Testis (tissue), 3 donors: ENCODE measurements around the gene MYO18B. TPM values are rescaled to one million over a fixed set of nuclear protein-coding genes. Genes with fewer than 3 reads are reported as not detected.

Source experiments
- DNase-seq: peaks from one replicate; pipeline ENCODE4 v3.0.0-alpha.2; 2019
- H3K27ac ChIP-seq, 2 donors: fragments of 200-600 bp; sonication (generic); one replicate each; pipeline ENCODE4 v1.5.1; 2019
- H3K27me3 ChIP-seq: fragments of 200-600 bp; sonication (generic); one replicate; pipeline ENCODE4 v1.5.1; 2019
- H3K36me3 ChIP-seq: fragments of 200-600 bp; sonication (generic); one replicate; pipeline ENCODE4 v1.5.1; 2017; ENCODE audit warnings: low read depth; ENCODE audit errors: missing control alignments
- H3K4me1 ChIP-seq: fragments of 200-600 bp; sonication (generic); one replicate; pipeline ENCODE4 v1.5.1; 2019
- H3K4me3 ChIP-seq, 2 donors: fragments of 200-600 bp; sonication (generic); one replicate each; pipeline ENCODE4 v1.5.1; 2017 to 2019
- H3K9me3 ChIP-seq: fragments of 200-600 bp; sonication (generic); one replicate; pipeline ENCODE4 v1.5.1; 2017
- CTCF ChIP-seq, 3 experiments: fragments of 450-650 bp in 2 of 3; fragments of 200-600 bp in 1 of 3; sonication (generic) in 1 of 3; IDR thresholded peaks; one replicate each; pipeline ENCODE4 v1.5.1; 2016 to 2019; ENCODE audit warnings: antibody characterized with exemption in 3 of 3, mild to moderate bottlenecking in 2 of 3, moderate library complexity in 1 of 3
- POLR2A ChIP-seq: fragments of 450-650 bp; IDR thresholded peaks from one replicate; pipeline ENCODE4 v1.6.1; 2017; ENCODE audit warnings: antibody characterized with exemption, mild to moderate bottlenecking, moderate library complexity
- WGBS, 2 donors: methylation state at CpG; one replicate each; pipeline ENCODE4 v1.1.5; 2018; 5-methylcytosine and 5-hydroxymethylcytosine counted together
- intact Hi-C: fragments of 100-400 bp; cut with DNase I; formaldehyde crosslinking; loops from one replicate; pipeline ENCODE4 v1.15.1; 2023; ENCODE audit warnings: low total_unique reads
- polyA plus RNA-seq: library from polyadenylated mRNA; stranded (reverse); fragments of 350-450 nt; fragmentation: Illumina TruSeq; extraction: RNeasy Lipid Tissue Mini Kit (QIAGEN cat#74804); gene quantifications from one replicate; pipeline ENCODE4 v1.2.3, GENCODE V29; 2014; ENCODE audit warnings: low read depth, low replicate concordance; ENCODE audit not compliant: insufficient read depth
- total RNA-seq, 2 donors: library from RNA; depleted of rRNA; stranded (reverse); fragments of >200 nt; gene quantifications; one replicate each; pipeline ENCODE4 v1.2.3, GENCODE V29; 2016

Gene MYO18B
- total and polyA plus RNA-seq, 3 donors from 2014 or later = 23.6 to 40.3 (median 28.6) TPM

- no peak overlapping the region for H3K27ac ChIP-seq
- no peak overlapping the region for H3K4me3 ChIP-seq
- DNase-seq = no peak
- no peaks in the 10 kb centered on the region for H3K4me1 ChIP-seq
- WGBS, 2 donors = 98 to 100% methylated on average over 2 of the region's 2 CpGs
- TF ChIP-seq POLR2A = no peak
- TF ChIP-seq CTCF (IDR thresholded peaks at IDR 0.05) = no peak
- H3K27me3 ChIP-seq = no peaks in the 10 kb centered on the region
- no peaks in the 10 kb centered on the region for H3K36me3 ChIP-seq
- intact Hi-C loops = no loop called here
- no peaks in the 10 kb centered on the region for H3K9me3 ChIP-seq
Observed at GRCh38 chr22:26047516-26047915, 305.5 kb downstream of the MYO18B start.

DNA sequence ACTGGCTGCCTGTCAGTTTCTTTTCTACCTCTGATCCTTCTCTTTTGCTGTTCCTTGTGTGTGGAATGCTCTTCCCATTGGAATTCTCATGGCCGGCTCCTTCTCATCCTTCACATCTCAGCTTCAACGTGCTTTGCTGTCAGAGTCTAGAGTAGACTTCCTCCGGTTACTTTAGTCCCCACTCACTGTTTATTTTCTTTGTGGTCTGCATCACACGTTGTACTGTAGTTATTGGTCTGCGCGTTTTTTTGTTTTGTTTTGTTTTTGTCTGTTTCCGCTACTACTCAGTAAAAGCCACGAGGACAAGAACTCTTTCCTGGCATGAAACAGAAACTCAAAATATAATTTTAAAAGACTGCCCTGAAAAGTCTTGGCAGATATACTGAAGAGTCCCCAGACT lies 305.9 kb downstream of the MYO18B start:
- WGBS, 2 donors = 68 to 70% methylated on average over 8 of the region's 8 CpGs
- Histone ChIP-seq H3K4me3 (no peak overlapping the region), H3K27ac (no peak overlapping the region)

DNA sequence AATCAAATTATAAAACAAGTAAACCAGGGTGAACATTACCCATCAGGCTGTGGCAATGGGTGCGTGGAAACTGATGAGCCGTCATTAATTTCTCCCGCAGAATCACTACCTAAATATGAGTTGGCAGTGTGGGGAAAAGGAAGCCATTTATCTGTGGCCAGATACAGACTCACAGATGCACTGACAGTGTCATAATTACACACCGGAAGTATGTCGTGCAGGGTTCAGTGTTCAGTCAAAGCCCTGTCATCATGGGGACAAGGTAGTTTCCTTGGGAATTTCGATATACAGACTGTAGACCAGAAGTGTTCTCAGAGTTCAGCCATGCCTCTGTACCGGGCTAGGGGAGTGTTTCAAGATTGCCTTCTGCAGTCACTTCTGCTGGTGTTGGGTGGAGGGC lies 308.1 kb downstream of the MYO18B start:
- H3K27me3 ChIP-seq = no peaks in the 10 kb centered on the region
- H3K36me3 ChIP-seq = no peaks in the 10 kb centered on the region
- 86 to 89% methylated on average over 7 of the region's 7 CpGs for WGBS, 2 donors
- H3K9me3 ChIP-seq = no peaks in the 10 kb centered on the region
- no peaks in the 10 kb centered on the region for H3K4me1 ChIP-seq
- TF ChIP-seq POLR2A (no peak), CTCF (IDR thresholded peaks at IDR 0.05) (no peak)
- no peak overlapping the region for H3K4me3 ChIP-seq
- intact Hi-C loops = no loop called here
- H3K27ac ChIP-seq = no peak overlapping the region
- DNase-seq = no peak

More for the DNA sequence above, 305.9 kb downstream of the MYO18B start:
- Histone ChIP-seq H3K4me1 (no peaks in the 10 kb centered on the region), H3K27me3 (no peaks in the 10 kb centered on the region), H3K9me3 (no peaks in the 10 kb centered on the region), H3K36me3 (no peaks in the 10 kb centered on the region)
- intact Hi-C loops = no loop called here
- no peak for DNase-seq
- TF ChIP-seq CTCF (IDR thresholded peaks at IDR 0.05) = no peak
- TF ChIP-seq POLR2A = no peak

GRCh38 chr22:26053737-26054316 lies 311.8 kb downstream of the MYO18B start:
- H3K4me1 ChIP-seq = no peaks in the 10 kb centered on the region
- 76 to 79% methylated on average over 4 of the region's 4 CpGs for WGBS, 2 donors
- no peak for TF ChIP-seq POLR2A
- no peak for TF ChIP-seq CTCF (IDR thresholded peaks at IDR 0.05)
- no peaks in the 10 kb centered on the region for H3K9me3 ChIP-seq
- no peak for DNase-seq
- H3K27me3 ChIP-seq = no peaks in the 10 kb centered on the region
- intact Hi-C loops = no loop called here
- no peaks in the 10 kb centered on the region for H3K36me3 ChIP-seq
- H3K4me3 ChIP-seq = no peak overlapping the region
- H3K27ac ChIP-seq = no peak overlapping the region
